Lung (tissue), 12 donors: Measurements from ENCODE around the gene ADH1B. TPM values are rescaled to one million over a fixed set of nuclear protein-coding genes. Genes with fewer than 3 reads are reported as not detected.

Source experiments
- ATAC-seq: fragments of 200-7000 bp; cut with Tn5 transposase; one replicate; pipeline ENCODE4 v1.9.1; 2020; ENCODE audit warnings: moderate number of reproducible peaks; ENCODE audit not compliant: insufficient read depth, low FRiP score
- DNase-seq, 3 donors: peaks; one replicate each; pipeline ENCODE4 v3.0.0-alpha.2; 2013 to 2017
- H3K27ac ChIP-seq, 2 donors: one replicate each; pipeline ENCODE4 v1.5.1; 2013; ENCODE audit warnings: mild to moderate bottlenecking in 2 of 2, moderate library complexity in 2 of 2, control low read depth in 1 of 2, inconsistent platforms in 1 of 2, low read depth in 1 of 2, low read length in 1 of 2
- H3K27me3 ChIP-seq, 3 donors: one replicate each; pipeline ENCODE4 v1.5.1; 2013; ENCODE audit warnings: low read length in 2 of 3; ENCODE audit not compliant: control insufficient read depth in 3 of 3, insufficient read depth in 3 of 3
- H3K36me3 ChIP-seq, 4 donors: one replicate each; pipeline ENCODE4 v1.5.1; 2013; ENCODE audit warnings: low read length in 4 of 4, mild to moderate bottlenecking in 1 of 4, moderate library complexity in 1 of 4; ENCODE audit not compliant: control insufficient read depth in 4 of 4, insufficient read depth in 4 of 4
- H3K4me1 ChIP-seq, 5 donors: one replicate each; pipeline ENCODE4 v1.5.1; 2013; ENCODE audit warnings: low read length in 5 of 5, mild to moderate bottlenecking in 2 of 5, moderate library complexity in 1 of 5; ENCODE audit not compliant: control insufficient read depth in 5 of 5, insufficient read depth in 5 of 5
- H3K4me3 ChIP-seq: one replicate; pipeline ENCODE4 v1.5.1; 2013; ENCODE audit warnings: mild to moderate bottlenecking, control low read depth, moderate library complexity
- H3K9ac ChIP-seq, 2 donors: one replicate each; pipeline ENCODE4 v1.5.1; 2013; ENCODE audit warnings: low read length in 2 of 2, control low read depth in 1 of 2; ENCODE audit not compliant: insufficient read depth in 1 of 2
- H3K9me3 ChIP-seq, 4 donors: one replicate each; pipeline ENCODE4 v1.5.1; 2013; ENCODE audit warnings: low read length in 3 of 4, mild to moderate bottlenecking in 1 of 4, moderate library complexity in 1 of 4; ENCODE audit not compliant: control insufficient read depth in 4 of 4, insufficient read depth in 3 of 4
- CTCF ChIP-seq: IDR thresholded peaks from 2 replicates; pipeline ENCODE4 v1.5.1; 2012; ENCODE audit warnings: mild to moderate bottlenecking; ENCODE audit errors: control extremely low read depth, extremely low read depth
- WGBS, 2 donors: extraction: QIAGEN DNeasy Blood & Tissue Kit; methylation state at CpG; one replicate each; pipeline ENCODE4 v1.1.7; 2013; 5-methylcytosine and 5-hydroxymethylcytosine counted together
- polyA plus RNA-seq, 2 donors: library from polyadenylated mRNA; stranded (reverse); fragments of 200-250 nt; gene quantifications; one replicate each; pipeline ENCODE4 v1.2.1, GENCODE V29; 2013
- total RNA-seq, 2 donors: library from RNA; depleted of rRNA in 1 of 2; stranded (reverse); fragments of >200 nt in 1 of 2; gene quantifications; one replicate each; pipeline ENCODE4 v1.2.1, GENCODE V29; 2014 to 2021
- donor health status: control.
- donor health status: control.
- donor health status: Bipolar disorder and iron deficiency.
- donor health status: healthy.
- donor health status: DM: yes; HTN: yes; CAD: no.

The ADH1B gene
- total and polyA plus RNA-seq, 4 donors: 106 to 1,115 (median 275) TPM

DNA sequence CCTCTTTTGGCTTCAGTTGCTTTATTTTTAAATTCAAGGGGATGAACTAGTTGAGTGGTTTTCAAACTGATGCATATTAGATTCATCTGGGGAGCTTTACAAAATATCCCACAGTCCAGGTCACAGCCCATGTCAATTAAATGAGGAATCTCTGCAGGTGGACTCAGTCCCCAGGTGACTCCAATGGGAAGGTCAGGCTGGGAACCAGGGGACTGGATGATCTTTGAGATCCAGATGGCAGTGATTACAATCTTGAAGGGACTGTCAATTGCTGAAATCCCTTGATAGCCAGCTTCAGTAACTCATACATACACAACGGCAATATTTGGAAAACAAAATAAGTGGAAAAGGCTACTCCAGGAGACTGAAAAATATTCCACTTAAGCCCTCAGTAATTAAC is 7.0 kb downstream of the ADH1B start:
- Histone ChIP-seq H3K27me3 (no peaks in the 10 kb centered on the region), H3K4me3 (no peak overlapping the region), H3K9ac (peak overlapping the region in 1 of 2 donors; percentile 16), H3K36me3 (peaks cover 0 to 78% (median 38%) of the 10 kb centered on the region in 4 donors), H3K9me3 (no peaks in the 10 kb centered on the region), H3K4me1 (peaks cover 0 to 42% (median 6%) of the 10 kb centered on the region in 5 donors), H3K27ac (no peak overlapping the region)
- DNase-seq (peak in 1 of 3 donors; percentile 8), ATAC-seq (no peak)
- 80 to 83% methylated on average over 1 of the region's 1 CpG for WGBS, 2 donors
- TF ChIP-seq CTCF: no peak

- ATAC-seq: no peak
- WGBS, 2 donors: 65 to 71% methylated on average over 2 of the region's 2 CpGs
- no peak for DNase-seq
- Histone ChIP-seq H3K27ac (no peak overlapping the region), H3K27me3 (no peaks in the 10 kb centered on the region), H3K36me3 (peaks cover 0 to 66% (median 29%) of the 10 kb centered on the region in 4 donors), H3K9ac (no peak overlapping the region), H3K9me3 (no peaks in the 10 kb centered on the region), H3K4me3 (no peak overlapping the region), H3K4me1 (peaks cover 0 to 18% (median 0%) of the 10 kb centered on the region in 5 donors)
- no peak for TF ChIP-seq CTCF
Observed at GRCh38 chr4:99310389-99310788, 10.8 kb downstream of the ADH1B start.

DNA sequence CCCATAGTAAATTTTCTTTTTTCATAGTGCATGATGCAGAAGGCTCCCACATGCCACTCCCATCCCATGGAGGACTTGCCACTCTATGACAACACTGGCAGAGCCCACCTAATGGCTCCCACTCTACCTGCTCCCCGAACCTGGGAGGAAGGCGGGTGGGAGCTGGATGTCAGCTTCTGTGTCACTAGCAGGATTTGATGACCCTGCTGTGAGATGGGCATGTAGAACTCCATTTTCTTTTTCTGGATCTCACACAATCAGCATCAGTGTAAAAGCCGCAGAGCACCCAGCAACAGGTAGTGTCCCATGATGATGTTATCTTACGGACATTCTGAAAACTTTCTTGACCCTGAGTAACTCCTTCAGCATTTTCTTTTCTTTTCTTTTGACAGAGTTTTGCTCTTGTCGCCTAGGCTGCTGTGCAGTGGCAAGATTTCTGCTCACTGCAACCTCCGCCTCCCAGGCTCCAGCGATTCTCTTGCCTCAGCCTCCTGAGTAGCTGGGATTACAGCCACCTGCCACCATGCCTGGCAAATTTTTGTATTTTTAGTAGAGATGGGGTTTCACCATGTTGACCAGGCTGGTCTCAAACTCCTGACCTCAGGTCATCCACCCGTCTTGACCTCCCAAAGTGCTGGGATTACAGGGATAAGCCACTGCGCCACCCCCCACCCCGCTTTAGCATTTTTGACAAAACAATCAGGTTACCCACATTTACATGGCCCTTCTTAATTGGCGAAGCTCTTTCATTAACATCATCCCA is 15.4 kb downstream of the ADH1B start:
- H3K27me3 ChIP-seq: no peaks in the 10 kb centered on the region
- DNase-seq: peak in 1 of 3 donors; percentile 59
- no peak overlapping the region for H3K4me3 ChIP-seq
- TF ChIP-seq CTCF: no peak
- WGBS, 2 donors: 87 to 93% methylated on average over 11 of the region's 11 CpGs
- H3K27ac ChIP-seq: no peak overlapping the region
- H3K9me3 ChIP-seq: no peaks in the 10 kb centered on the region
- peaks cover 0 to 13% (median 0%) of the 10 kb centered on the region in 5 donors for H3K4me1 ChIP-seq
- peaks cover 0 to 31% (median 14%) of the 10 kb centered on the region in 4 donors for H3K36me3 ChIP-seq
- no peak for ATAC-seq
- H3K9ac ChIP-seq: no peak overlapping the region
